K562 (cell line): ENCODE data around the gene ABHD4. TPM values are rescaled to one million over a fixed set of nuclear protein-coding genes. Genes with fewer than 3 reads are reported as not detected.

Source experiments
- ATAC-seq: fragments of 200-7000 bp; cut with Tn5 transposase; 3 replicates; pipeline ENCODE4 v1.9.1; 2020; ENCODE audit warnings: moderate library complexity
- BruUV-seq: library from RNA; stranded (reverse); fragments of 400-500 nt; replicated peaks from 2 replicates; lab custom pipeline; 2021; lab: Mats Ljungman, UMichigan
- CTCF ChIA-PET: fragments of 300-600 bp; formaldehyde crosslinking; extraction: SDS; loops from one replicate; lab custom pipeline; 2021; ENCODE audit warnings: low intra/inter-chr PET ratio; lab: Yijun Ruan, JAX
- POLR2A ChIA-PET: fragments of 300-600, 350-650 bp; sonication (Branson Sonifier 250); formaldehyde crosslinking; extraction: SDS; loops from one replicate; lab custom pipeline; 2021; ENCODE audit warnings: antibody characterized with exemption, inconsistent platforms; lab: Yijun Ruan, JAX
- DNase-seq, 4 experiments: peaks; one replicate each; pipeline versions ENCODE4 v3.0.0 to v3.0.0-alpha.2; 2011 to 2018; ENCODE audit warnings: low spot score in 3 of 4, mixed read lengths in 3 of 4; ENCODE audit errors: extremely low read depth in 1 of 4
- FAIRE-seq: peaks from 2 replicates; lab custom pipeline; 2011; peaks lifted over from hg19 to GRCh38; lab: Jason Lieb, UNC
- H2AFZ ChIP-seq: 2 replicates; pipeline ENCODE4 v1.6.0; 2011; ENCODE audit warnings: low read depth, low read length, control low read depth, inconsistent platforms
- H3K27ac ChIP-seq: fragments of 200-600 bp; 3 replicates; pipeline ENCODE4 v1.8.0; 2011; ENCODE audit warnings: low read depth, mild to moderate bottlenecking, control low read depth, inconsistent platforms, low read length, moderate library complexity, mixed read lengths; ENCODE audit errors: extremely low read depth
- H3K27me3 ChIP-seq, 2 experiments: fragments of 300-600 bp in 1 of 2; 2 replicates in 1 of 2; 3 replicates in 1 of 2; pipeline versions ENCODE4 v1.6.0 to v1.8.0; 2011; ENCODE audit warnings: inconsistent platforms in 2 of 2, low read length in 2 of 2, mild to moderate bottlenecking in 1 of 2, mixed read lengths in 1 of 2, moderate library complexity in 1 of 2; ENCODE audit not compliant: control insufficient read depth in 2 of 2, insufficient read depth in 2 of 2
- H3K36me3 ChIP-seq: fragments of 300-600 bp; 3 replicates; pipeline ENCODE4 v1.8.0; 2011; ENCODE audit warnings: mild to moderate bottlenecking, low read length, inconsistent platforms; ENCODE audit not compliant: control insufficient read depth, insufficient read depth
- H3K4me1 ChIP-seq, 2 experiments: fragments of 200-600 bp in 1 of 2; replicated peaks in 1 of 2; 2 replicates in 1 of 2; 3 replicates in 1 of 2; pipeline versions ENCODE4 v1.5.1 to v1.8.0; 2011; ENCODE audit warnings: inconsistent platforms in 2 of 2, low read length in 2 of 2, mild to moderate bottlenecking in 1 of 2, mixed read lengths in 1 of 2, moderate library complexity in 1 of 2; ENCODE audit not compliant: control insufficient read depth in 2 of 2, insufficient read depth in 2 of 2
- H3K4me2 ChIP-seq: 2 replicates; pipeline ENCODE4 v1.6.1; 2011; ENCODE audit warnings: low read length, control low read depth, inconsistent platforms, mixed read lengths; ENCODE audit not compliant: insufficient read depth
- H3K4me3 ChIP-seq: fragments of 200-600 bp; sonication (generic), shearing (Covaris generic); 2 replicates; pipeline ENCODE4 v1.5.1; 2016; ENCODE audit warnings: control low read depth, inconsistent platforms
- H3K79me2 ChIP-seq: fragments of 200-600 bp; 3 replicates; pipeline ENCODE4 v1.8.0; 2011; ENCODE audit warnings: low read length, inconsistent platforms; ENCODE audit not compliant: control insufficient read depth, insufficient read depth
- H3K9ac ChIP-seq, 2 experiments: 2 replicates each; pipeline versions ENCODE4 v1.6.0 to v1.6.1; 2011; ENCODE audit warnings: low read depth in 2 of 2, low read length in 2 of 2, control low read depth in 1 of 2, inconsistent platforms in 1 of 2, mild to moderate bottlenecking in 1 of 2, mixed read lengths in 1 of 2; ENCODE audit not compliant: insufficient read depth in 1 of 2
- H3K9me1 ChIP-seq: one replicate; pipeline ENCODE4 v1.6.0; 2011; ENCODE audit warnings: inconsistent platforms, mild to moderate bottlenecking, low read length, moderate library complexity; ENCODE audit not compliant: control insufficient read depth, insufficient read depth
- H3K9me3 ChIP-seq: replicated peaks from 2 replicates; pipeline ENCODE4 v1.5.1; 2011; ENCODE audit warnings: low read depth, low read length, inconsistent platforms; ENCODE audit not compliant: control insufficient read depth, insufficient read depth
- H4K20me1 ChIP-seq: replicated peaks from 2 replicates; pipeline ENCODE4 v1.6.1; 2011; ENCODE audit warnings: low read length, inconsistent platforms, mixed read lengths; ENCODE audit not compliant: control insufficient read depth, insufficient read depth
- ARNT ChIP-seq, 2 experiments: fragments of 450-650 bp; IDR thresholded peaks; 2 replicates each; pipeline ENCODE4 v1.6.1; 2016; ENCODE audit warnings: mild to moderate bottlenecking in 1 of 2
- ATF1 ChIP-seq, 2 experiments: fragments of 450-650 bp in 1 of 2; IDR thresholded peaks; 2 replicates each; pipeline ENCODE4 v1.6.1; 2016; ENCODE audit warnings: missing compliant biosample characterization in 1 of 2, missing genetic modification characterization in 1 of 2
- ERF ChIP-seq: fragments of 450-650 bp; formaldehyde crosslinking; IDR thresholded peaks from 2 replicates; pipeline ENCODE4 v1.4.0; 2020; ENCODE audit warnings: mild to moderate bottlenecking, mixed read lengths
- HLTF ChIP-seq: fragments of 450-650 bp; IDR thresholded peaks from 2 replicates; pipeline ENCODE4 v1.6.1; 2016
- KLF10 ChIP-seq: fragments of 250-450 bp; sonication (Bioruptor Pico); IDR thresholded peaks from 2 replicates; pipeline ENCODE4 v1.6.1; 2021; ENCODE audit warnings: matching md5 sums
- MIER1 ChIP-seq: fragments of 450-650 bp; IDR thresholded peaks from 2 replicates; pipeline ENCODE4 v1.6.1; 2016; ENCODE audit warnings: antibody characterized with exemption, mild to moderate bottlenecking, low read depth
- NFE2L1 ChIP-seq: fragments of 450-650 bp; IDR thresholded peaks from 2 replicates; pipeline ENCODE4 v1.6.1; 2016; ENCODE audit warnings: missing genetic modification characterization, low read depth, mild to moderate bottlenecking, missing compliant biosample characterization, moderate library complexity, borderline replicate concordance
- RBM14 ChIP-seq: fragments of 200-400 bp; formaldehyde crosslinking; IDR thresholded peaks from 2 replicates; pipeline ENCODE4 v1.6.1; 2018; ENCODE audit warnings: low read depth, mild to moderate bottlenecking, low read length, moderate library complexity, borderline replicate concordance; ENCODE audit not compliant: insufficient read depth
- ZKSCAN8 ChIP-seq: fragments of 200-800 bp; sonication (Bioruptor generic); IDR thresholded peaks from 2 replicates; pipeline ENCODE4 v1.6.1; 2016; ENCODE audit warnings: missing genetic modification characterization, missing compliant biosample characterization
- ZNF175 ChIP-seq: fragments of 200-800 bp; sonication (Bioruptor generic); IDR thresholded peaks from 2 replicates; pipeline ENCODE4 v1.6.1; 2016; ENCODE audit warnings: low read depth, mild to moderate bottlenecking, missing genetic modification characterization, missing compliant biosample characterization
- ZNF75A ChIP-seq: fragments of 450-650 bp; formaldehyde crosslinking; IDR thresholded peaks from 2 replicates; pipeline ENCODE4 v1.4.0; 2020; ENCODE audit warnings: mild to moderate bottlenecking
- WGBS: fragments of 100-300 bp; shearing (Covaris generic); methylation state at CpG from one replicate; pipeline ENCODE4 v1.1.6; 2016; ENCODE audit warnings: low coverage, mixed read lengths; ENCODE audit not compliant: insufficient coverage; ENCODE audit errors: missing lambda C conversion rate; 5-methylcytosine and 5-hydroxymethylcytosine counted together
- in situ Hi-C: fragments of 300-500 bp; cut with MboI; formaldehyde crosslinking; loops from 4 replicates; pipeline ENCODE4 v1.15.0; 2018; ENCODE audit warnings: inconsistent platforms, mixed read lengths
- intact Hi-C: fragments of 100-400 bp; cut with micrococcal nuclease; formaldehyde crosslinking; loops from 2 replicates; pipeline ENCODE4 v1.14.2; 2022
- polyA plus RNA-seq, 8 experiments: library from polyadenylated mRNA; depleted of rRNA in 4 of 8; stranded (reverse) in 5 of 8; unstranded in 3 of 8; fragments of >200 nt; fragmentation: Nextera tagmentation in 2 of 8; fragmentation: Illumina TruSeq in 1 of 8; extraction: Ambion mirVana in 2 of 8; extraction: Trizol in 1 of 8; gene quantifications; 2 replicates each; pipeline versions ENCODE4 v1.2.1 to v1.2.3, GENCODE V29; 2011 to 2014; ENCODE audit warnings: inconsistent platforms in 1 of 8, missing spikeins in 1 of 8
- total RNA-seq, 7 experiments: library from RNA; depleted of rRNA in 6 of 7; stranded (reverse); fragments of >200 nt in 6 of 7; fragmentation: Illumina TruSeq in 2 of 7; extraction: Trizol in 2 of 7; gene quantifications; 2 replicates each; pipeline versions ENCODE4 v1.2.1 to v1.2.3, GENCODE V29; 2011 to 2021; ENCODE audit warnings: low replicate concordance in 1 of 7

Gene ABHD4
- total and polyA plus RNA-seq, 9 of the 15 experiments (the other 6 are each of a cell fraction or from before 2014, with no cell fraction given): 3.6 to 12.0 (median 7.2) TPM

DNA sequence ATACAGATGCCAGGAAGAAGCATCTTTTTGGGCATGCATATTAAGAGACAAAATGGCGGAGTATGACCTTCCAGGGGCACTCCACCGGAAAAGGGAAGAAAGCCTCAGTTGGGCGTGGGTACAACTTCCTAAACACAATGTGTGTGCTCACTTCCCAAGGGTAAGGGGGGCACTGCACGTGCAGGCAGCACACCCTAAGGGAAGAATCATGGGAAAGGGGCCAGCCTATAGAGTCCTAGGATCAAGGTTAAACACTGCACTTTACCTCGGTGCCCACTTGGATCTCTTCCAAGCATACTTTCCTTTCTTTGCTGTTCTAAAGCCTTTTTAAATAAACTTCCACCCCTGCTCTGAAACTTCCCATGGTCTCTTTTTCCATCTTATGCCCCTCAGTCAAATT, 31.3 kb downstream of the ABHD4 start:
- Histone ChIP-seq H3K27ac (no peak overlapping the region), H3K4me2 (no peak overlapping the region), H4K20me1 (no peaks in the 10 kb centered on the region), H3K4me3 (no peak overlapping the region), H3K9ac (no peak overlapping the region), H2AFZ (no peak overlapping the region), H3K4me1 (peaks cover 0 to 2% of the 10 kb centered on the region in 2 experiments; a peak in 1 of 5 replicates), H3K9me1 (no peaks in the 10 kb centered on the region), H3K9me3 (no peaks in the 10 kb centered on the region), H3K79me2 (no peaks in the 10 kb centered on the region), H3K36me3 (no peaks in the 10 kb centered on the region), H3K27me3 (no peaks in the 10 kb centered on the region)
- intact Hi-C loops: no loop called here
- DNase-seq (no peak), FAIRE-seq (no peak), ATAC-seq (no peak)
- ChIA-PET POLR2A (no interaction called here), CTCF (no interaction called here)
- no peak for TF ChIP-seq ZNF75A (CRISPR knock-in tag)
- TF ChIP-seq ZKSCAN8 (CRISPR knock-in tag): no peak
- TF ChIP-seq ERF (CRISPR knock-in tag): no peak
- TF ChIP-seq ATF1 (CRISPR knock-in tag; IDR thresholded peaks at IDR 0.05): no peak
- no peak for TF ChIP-seq ATF1 (tag; IDR thresholded peaks at IDR 0.05)
- TF ChIP-seq MIER1: no peak
- TF ChIP-seq KLF10: no peak
- no peak for TF ChIP-seq ZNF175
- no peak for TF ChIP-seq HLTF
- no peak for TF ChIP-seq RBM14
- TF ChIP-seq NFE2L1 (tag): no peak
- no peak for TF ChIP-seq ARNT (IDR thresholded peaks at IDR 0.05)
- no TSS peak for BruUV-seq
- in situ Hi-C loops: no loop called here
- WGBS: 26% methylated on average over 4 of the region's 5 CpGs
